ENCODE data around the gene MPDU1. TPM values are rescaled to one million over a fixed set of nuclear protein-coding genes. Genes with fewer than 3 reads are reported as not detected.
A peak's percentile ranks its signal among the peaks of the same experiment; 100 is the strongest.
"Not testable (repeated sequence)": the region's sequence is repeated elsewhere in the genome, so short reads cannot be mapped to it uniquely, and the experiment has no call there.

Gene MPDU1
- polyA plus RNA-seq, 1 experiment: 174 TPM

DNA sequence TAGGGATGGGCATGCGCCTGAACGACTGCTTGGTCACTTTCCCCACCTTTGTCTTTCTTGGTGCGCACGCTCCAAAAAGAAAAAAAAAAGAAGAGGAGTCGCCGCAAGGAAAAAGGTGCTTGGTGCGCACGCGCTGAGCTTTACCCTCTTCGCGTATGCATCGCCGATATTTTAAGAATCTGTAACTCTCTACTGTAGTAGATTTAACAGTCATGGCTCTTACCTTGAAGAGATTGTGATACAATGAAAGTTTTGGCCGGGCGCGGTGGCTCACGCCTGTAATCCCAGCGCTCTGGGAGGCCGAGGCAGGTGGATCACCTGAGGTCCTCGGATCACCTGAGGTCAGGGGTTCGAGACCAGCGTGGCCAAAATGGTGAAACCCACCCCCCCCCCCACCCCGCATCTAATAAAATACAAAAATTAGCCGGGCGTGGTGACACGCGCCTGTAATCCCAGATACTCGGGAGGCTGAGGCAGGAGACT lies 31.7 kb downstream of the MPDU1 start:
- ChIA-PET CTCF (interaction anchor here (0.6 to 1.9 kb wide), 9 partner anchors 10 to 748 kb away, joined by 3 to 9 read pairs (median 4); partner anchors contain the start of gene TP53), POLR2A (interaction anchor here (0.6 to 1.1 kb wide), 3 partner anchors 73 to 517 kb away, joined by 4 to 8 read pairs (median 5); partner anchors contain the start of genes TP53 and WRAP53)
- no peak for DNase-seq (ENCODE audit: low read depth)
- peak overlapping the region; percentile 48 for H3K4me3 ChIP-seq (ENCODE audit: low read depth, low read length)
- H3K27me3 ChIP-seq (ENCODE audit: control insufficient read depth, insufficient read depth, low read length): no peaks in the 10 kb centered on the region
- peaks cover 4% of the 10 kb centered on the region for H3K36me3 ChIP-seq (ENCODE audit: control insufficient read depth, insufficient read depth, low read length)
- TF ChIP-seq, protein P1, sequence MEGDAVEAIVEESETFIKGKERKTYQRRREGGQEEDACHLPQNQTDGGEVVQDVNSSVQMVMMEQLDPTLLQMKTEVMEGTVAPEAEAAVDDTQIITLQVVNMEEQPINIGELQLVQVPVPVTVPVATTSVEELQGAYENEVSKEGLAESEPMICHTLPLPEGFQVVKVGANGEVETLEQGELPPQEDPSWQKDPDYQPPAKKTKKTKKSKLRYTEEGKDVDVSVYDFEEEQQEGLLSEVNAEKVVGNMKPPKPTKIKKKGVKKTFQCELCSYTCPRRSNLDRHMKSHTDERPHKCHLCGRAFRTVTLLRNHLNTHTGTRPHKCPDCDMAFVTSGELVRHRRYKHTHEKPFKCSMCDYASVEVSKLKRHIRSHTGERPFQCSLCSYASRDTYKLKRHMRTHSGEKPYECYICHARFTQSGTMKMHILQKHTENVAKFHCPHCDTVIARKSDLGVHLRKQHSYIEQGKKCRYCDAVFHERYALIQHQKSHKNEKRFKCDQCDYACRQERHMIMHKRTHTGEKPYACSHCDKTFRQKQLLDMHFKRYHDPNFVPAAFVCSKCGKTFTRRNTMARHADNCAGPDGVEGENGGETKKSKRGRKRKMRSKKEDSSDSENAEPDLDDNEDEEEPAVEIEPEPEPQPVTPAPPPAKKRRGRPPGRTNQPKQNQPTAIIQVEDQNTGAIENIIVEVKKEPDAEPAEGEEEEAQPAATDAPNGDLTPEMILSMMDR (IDR thresholded peaks at IDR 0.05; ENCODE audit: insufficient read depth, low read depth, low read length): no peak

DNA sequence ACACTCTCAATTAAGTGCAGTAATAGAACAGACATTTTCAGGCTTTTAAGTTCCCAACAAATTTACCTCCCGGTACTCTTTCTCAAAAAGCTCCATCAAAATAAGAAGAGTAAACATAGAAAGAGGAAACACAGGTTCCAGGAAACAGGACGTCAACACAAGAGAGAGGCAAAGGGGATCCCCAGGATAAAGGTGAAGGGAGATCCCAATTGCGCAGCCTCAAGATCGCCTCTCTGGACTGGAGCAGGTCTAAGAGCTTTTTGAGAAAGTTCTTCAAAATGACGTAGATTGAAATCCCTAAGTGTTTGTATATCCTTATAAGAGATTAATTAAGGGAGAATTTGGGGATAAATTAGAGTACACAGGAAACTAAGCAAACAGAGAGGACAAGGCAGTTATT lies 35.0 kb downstream of the MPDU1 start:
- TF ChIP-seq, protein P1 (IDR thresholded peaks at IDR 0.05; ENCODE audit: insufficient read depth, low read depth, low read length): no peak
- Histone ChIP-seq H3K36me3 (ENCODE audit: control insufficient read depth, insufficient read depth, low read length) (no peaks in the 10 kb centered on the region), H3K27me3 (ENCODE audit: control insufficient read depth, insufficient read depth, low read length) (no peaks in the 10 kb centered on the region), H3K4me3 (ENCODE audit: low read depth, low read length) (no peak overlapping the region)
- ChIA-PET CTCF (interaction anchor here (1.0 to 1.6 kb wide), 2 partner anchors 9 to 69 kb away, joined by 3 to 6 read pairs; partner anchors contain the start of genes SAT2 and TP53), POLR2A (no interaction called here)
- no peak for DNase-seq (ENCODE audit: low read depth)

DNA sequence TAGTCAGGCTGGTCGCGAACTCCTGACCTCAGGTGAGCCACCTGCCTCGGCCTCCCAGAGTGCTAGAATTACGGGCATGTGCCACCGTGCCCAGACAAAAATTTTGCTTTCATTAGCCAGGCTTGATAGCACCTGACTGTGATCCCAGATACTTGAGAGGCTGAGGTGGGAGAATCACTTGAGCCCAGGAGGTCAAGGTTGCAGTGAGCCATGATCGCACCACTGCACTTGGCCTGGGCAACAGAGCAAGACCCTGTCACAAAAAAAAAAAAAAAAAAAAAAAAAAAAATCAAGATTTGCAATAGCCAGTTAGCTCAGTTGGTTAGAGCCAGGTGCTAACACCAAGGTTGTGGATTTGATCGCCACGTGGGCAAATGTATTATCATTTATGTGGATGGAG lies 37.2 kb downstream of the MPDU1 start:
- no peaks in the 10 kb centered on the region for H3K27me3 ChIP-seq (ENCODE audit: control insufficient read depth, insufficient read depth, low read length)
- TF ChIP-seq, protein P1 (IDR thresholded peaks at IDR 0.05; ENCODE audit: insufficient read depth, low read depth, low read length): no peak
- no peaks in the 10 kb centered on the region for H3K36me3 ChIP-seq (ENCODE audit: control insufficient read depth, insufficient read depth, low read length)
- no peak overlapping the region for H3K4me3 ChIP-seq (ENCODE audit: low read depth, low read length)
- POLR2A ChIA-PET: no interaction called here
- CTCF ChIA-PET: interaction anchor here (0.8 kb wide), 1 partner anchor 12 kb away, joined by 4 read pairs; no protein-coding TSS in a partner anchor
- no peak for DNase-seq (ENCODE audit: low read depth)

- ChIA-PET CTCF (interaction anchor here (1.0 kb wide), 1 partner anchor 63 kb away, joined by 3 read pairs; no protein-coding TSS in a partner anchor), POLR2A (no interaction called here)
- TF ChIP-seq, protein P1 (IDR thresholded peaks at IDR 0.05; ENCODE audit: insufficient read depth, low read depth, low read length): no peak
Measured at GRCh38 chr17:7623661-7624060, 40.0 kb downstream of the MPDU1 start.

DNA sequence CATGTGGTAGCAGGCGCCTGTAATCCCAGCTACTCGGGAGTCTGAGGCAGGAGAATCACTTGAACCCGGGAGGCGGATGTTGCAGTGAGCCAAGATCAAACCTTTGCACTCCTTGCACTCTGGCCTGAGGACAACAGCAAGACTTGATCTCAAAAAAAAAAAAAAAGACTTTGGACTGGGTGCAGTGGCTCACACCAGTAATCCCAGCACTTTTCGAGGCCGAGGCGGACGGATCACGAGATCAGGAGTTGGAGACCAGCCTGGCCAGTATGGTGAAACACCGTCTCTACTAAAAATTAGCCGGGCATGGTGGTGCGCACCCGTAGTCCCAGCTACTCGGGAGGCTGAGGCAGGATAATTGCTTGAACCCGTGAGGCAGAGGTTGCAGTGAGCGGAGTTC lies 42.1 kb downstream of the MPDU1 start:
- H3K27me3 ChIP-seq (ENCODE audit: control insufficient read depth, insufficient read depth, low read length); POLR2A ChIA-PET; H3K36me3 ChIP-seq (ENCODE audit: control insufficient read depth, insufficient read depth, low read length); DNase-seq (ENCODE audit: low read depth); H3K4me3 ChIP-seq (ENCODE audit: low read depth, low read length): not testable (repeated sequence)
- CTCF ChIA-PET: interaction anchor here (3.1 kb wide), 1 partner anchor 62 kb away, joined by 28 read pairs; the partner anchor contains the start of genes TP53 and WRAP53

More at GRCh38 chr17:7623661-7624060, 40.0 kb downstream of the MPDU1 start:
- H3K4me3 ChIP-seq (ENCODE audit: low read depth, low read length): no peak overlapping the region
- H3K27me3 ChIP-seq (ENCODE audit: control insufficient read depth, insufficient read depth, low read length): no peaks in the 10 kb centered on the region
- no peaks in the 10 kb centered on the region for H3K36me3 ChIP-seq (ENCODE audit: control insufficient read depth, insufficient read depth, low read length)
- DNase-seq (ENCODE audit: low read depth): no peak
